GM12892 (cell line): ENCODE data around the gene DDX24.

Source experiments
- POLR2A ChIP-seq: IDR thresholded peaks from 2 replicates; pipeline ENCODE4 v1.6.1; 2011; ENCODE audit warnings: low read depth, low read length, control low read depth
- POLR2AphosphoS5 ChIP-seq: IDR thresholded peaks from 2 replicates; pipeline ENCODE4 v1.6.1; 2011; ENCODE audit warnings: low read depth, low read length, control low read depth

DNA sequence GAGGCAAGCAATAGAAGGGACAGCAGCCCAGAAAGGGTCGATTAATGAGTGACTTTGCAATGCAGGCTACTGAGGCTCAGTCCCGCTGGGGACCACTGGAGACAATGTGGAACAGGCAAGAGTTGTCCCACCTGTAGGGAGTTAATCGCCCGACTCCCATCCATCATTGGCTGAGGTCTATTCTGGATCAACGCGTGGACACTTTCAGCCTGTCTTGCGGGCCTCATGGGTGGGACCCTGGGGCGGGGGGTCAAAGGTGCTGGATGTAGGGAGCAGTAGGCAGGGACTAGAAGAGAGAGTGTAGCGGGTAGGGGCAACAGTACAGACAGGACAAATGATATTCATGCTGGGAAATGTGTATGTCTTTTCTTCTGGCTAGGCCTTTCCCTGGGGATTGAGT lies 42.3 kb upstream of the DDX24 start:
- no peak for TF ChIP-seq POLR2AphosphoS5
- TF ChIP-seq POLR2A: no peak
